Heart right ventricle (tissue), 16 donors: ENCODE measurements around the gene THSD4. TPM values are rescaled to one million over a fixed set of nuclear protein-coding genes. Genes with fewer than 3 reads are reported as not detected.

ENCODE experiments used
- ATAC-seq, 8 donors: fragments of 200-7000 bp; cut with Tn5 transposase; one replicate each; pipeline ENCODE4 v1.9.1; 2020; ENCODE audit warnings: mild to moderate bottlenecking in 8 of 8, moderate library complexity in 8 of 8, moderate number of reproducible peaks in 1 of 8
- DNase-seq, 2 donors: peaks; one replicate each; pipeline ENCODE4 v3.0.0-alpha.2; 2020
- H3K27ac ChIP-seq, 10 donors: fragments of 200-600 bp; sonication (generic) in 2 of 10; one replicate each; pipeline versions ENCODE4 v1.5.0 to v1.8.0; 2020 to 2022; ENCODE audit warnings: mild to moderate bottlenecking in 3 of 10
- H3K27me3 ChIP-seq, 7 donors: fragments of 200-600 bp; one replicate each; pipeline ENCODE4 v1.8.0; 2021 to 2022; ENCODE audit warnings: mild to moderate bottlenecking in 2 of 7
- H3K36me3 ChIP-seq, 9 donors: fragments of 200-600 bp; sonication (generic) in 1 of 9; one replicate each; pipeline versions ENCODE4 v1.5.0 to v1.8.0; 2020 to 2022; ENCODE audit warnings: mild to moderate bottlenecking in 2 of 9
- H3K4me1 ChIP-seq, 9 donors: fragments of 200-600 bp; sonication (generic) in 1 of 9; one replicate each; pipeline versions ENCODE4 v1.5.0 to v1.8.0; 2020 to 2022; ENCODE audit warnings: mild to moderate bottlenecking in 4 of 9
- H3K4me3 ChIP-seq, 10 donors: fragments of 200-600 bp; sonication (generic) in 2 of 10; one replicate each; pipeline versions ENCODE4 v1.5.0 to v1.8.0; 2020 to 2022; ENCODE audit warnings: mild to moderate bottlenecking in 7 of 10, moderate library complexity in 2 of 10
- H3K9me3 ChIP-seq, 11 donors: fragments of 200-600 bp in 10 of 11; sonication (generic) in 2 of 11; one replicate each; pipeline versions ENCODE4 v1.5.0 to v1.8.0; 2013 to 2022; ENCODE audit warnings: mild to moderate bottlenecking in 2 of 11, control low read depth in 1 of 11, moderate library complexity in 1 of 11
- WGBS, 2 donors: extraction: QIAGEN DNeasy Blood & Tissue Kit; methylation state at CpG; one replicate each; pipeline ENCODE4 v1.1.7; 2013; ENCODE audit warnings: inconsistent platforms in 1 of 2; 5-methylcytosine and 5-hydroxymethylcytosine counted together
- intact Hi-C, 10 donors: fragments of 100-400 bp; cut with DNase I; formaldehyde crosslinking; loops; one replicate each; pipeline versions ENCODE4 v1.11.1 to v1.14.2; 2022
- polyA plus RNA-seq, 2 donors: library from polyadenylated mRNA; stranded (reverse); fragments of 200-250 nt; gene quantifications; one replicate each; pipeline ENCODE4 v1.2.3, GENCODE V29; 2013
- total RNA-seq, 10 donors: library from RNA; stranded (reverse); fragmentation: NEBNext Ultra II Directional in 3 of 10; extraction: Animal tissue kit (Norgen Biotek cat#: 25700) in 3 of 10; gene quantifications; one replicate each; pipeline versions ENCODE4 v1.2.1 to v1.2.4, GENCODE V29; 2021 to 2023
- TF ChIP-seq, protein P1 (sequence below), 9 donors: fragments of 200-600 bp; sonication (generic) in 2 of 9; IDR thresholded peaks; one replicate each; pipeline versions ENCODE4 v1.5.0 to v1.8.0; 2021 to 2022; ENCODE audit warnings: antibody characterized with exemption in 9 of 9, mild to moderate bottlenecking in 5 of 9, moderate library complexity in 1 of 9
- donor health status: Arrhythmogenic right ventricular cardiomyopathy.
- donor health status: ischemic (EF 13 %, LVEDD 7.1; RV severe dilation, severe dysfunction).
- donor health status: healthy with polysubstance abuse.
- donor health status: DM: no; HTN: yes; CAD: no.
- donor health status: DM: no; HTN: no; CAD: no.
- donor health status: ischemic (EF 25% LVEDD 6.9; RV normal size, moderate dysfunction).
- donor health status: ischemic (EF 25% LVEDD 5.7; RV mildly dilated, moderate dysfunction).
- donor health status: healthy.
- donor health status: DM: yes; HTN: yes; CAD: no.
- donor health status: Ischemic cardiomyopathy.
- donor health status: ischemic (EF 35%, LVEDD 5.7; RV mildly dilated, moderate dysfunction).
- donor health status: nonischemic (EF 11% LVEDD 7.7; RV severe dilation, severe dysfunction).
- donor health status: DM: yes; HTN: yes; CAD: no.
- donor health status: PGD.
- donor health status: ischemic (EF 29% LVEDD 5.4; RV normal size, mild dysfunction).
- donor health status: nonischemic (EF 23%, LVEDD 6.1; RV moderate dilation, normal function).

THSD4 gene
- total and polyA plus RNA-seq, 12 donors, result 20.8 to 212 (median 139) TPM

DNA sequence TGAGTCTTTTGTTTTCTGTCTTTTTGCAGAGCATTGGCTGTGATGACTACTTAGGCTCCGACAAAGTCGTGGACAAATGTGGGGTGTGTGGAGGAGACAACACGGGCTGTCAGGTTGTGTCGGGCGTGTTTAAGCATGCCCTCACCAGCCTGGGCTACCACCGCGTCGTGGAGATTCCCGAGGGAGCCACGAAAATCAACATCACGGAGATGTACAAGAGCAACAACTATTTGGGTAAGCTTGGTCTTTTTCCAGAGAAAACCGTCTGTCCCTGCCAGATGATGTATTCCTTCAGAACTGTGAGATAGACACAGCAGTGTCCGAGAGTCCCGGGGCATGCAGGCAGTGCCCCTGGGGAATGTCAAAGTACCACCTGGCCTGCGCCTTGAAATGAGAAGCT is 545.2 kb downstream of the THSD4 start:
- no peak for ATAC-seq
- 57 to 64% methylated on average over 15 of the region's 15 CpGs for WGBS, 2 donors
- H3K27ac ChIP-seq, result peak overlapping the region in 3 of 10 donors; percentile 6 to 76 (median 6)

DNA sequence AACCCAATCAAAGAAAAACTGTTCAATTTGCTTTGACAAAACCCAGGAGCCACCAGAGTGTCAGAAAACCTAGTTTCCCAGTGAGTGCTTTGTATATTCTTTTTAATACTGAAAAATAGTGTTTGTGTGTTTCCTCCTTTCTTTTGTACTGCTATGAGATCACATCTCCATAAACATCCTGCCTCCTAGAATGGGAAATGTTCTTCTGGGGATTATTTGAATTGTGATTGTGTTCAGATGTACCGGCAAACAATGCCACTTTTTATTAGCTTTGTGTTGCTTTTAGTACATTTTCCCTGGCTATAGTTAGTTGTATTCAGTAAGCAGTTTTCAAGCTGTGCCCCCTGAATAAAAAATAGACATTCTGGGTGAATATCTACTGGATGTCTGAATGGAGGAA is 547.0 kb downstream of the THSD4 start:
- Histone ChIP-seq H3K9me3 (peaks cover 0 to 6% (median 0%) of the 10 kb centered on the region in 11 donors), H3K4me3 (no peak overlapping the region), H3K36me3 (no peaks in the 10 kb centered on the region), H3K4me1 (peaks cover 0 to 51% (median 10%) of the 10 kb centered on the region in 9 donors), H3K27ac (peak overlapping the region; percentile 24 to 76 (median 56)), H3K27me3 (no peaks in the 10 kb centered on the region)
- DNase-seq (no peak), ATAC-seq (peak in 4 of 8 donors; percentile 28 to 60 (median 48))
- 47 to 54% methylated on average over 1 of the region's 1 CpG for whole genome bisulfite sequencing, 2 donors
- intact Hi-C loops, result loop anchor here in 1 of 10 donors (5.0 kb wide), 1 partner anchor 50 kb away; no protein-coding TSS in a partner anchor
- TF ChIP-seq, protein P1, sequence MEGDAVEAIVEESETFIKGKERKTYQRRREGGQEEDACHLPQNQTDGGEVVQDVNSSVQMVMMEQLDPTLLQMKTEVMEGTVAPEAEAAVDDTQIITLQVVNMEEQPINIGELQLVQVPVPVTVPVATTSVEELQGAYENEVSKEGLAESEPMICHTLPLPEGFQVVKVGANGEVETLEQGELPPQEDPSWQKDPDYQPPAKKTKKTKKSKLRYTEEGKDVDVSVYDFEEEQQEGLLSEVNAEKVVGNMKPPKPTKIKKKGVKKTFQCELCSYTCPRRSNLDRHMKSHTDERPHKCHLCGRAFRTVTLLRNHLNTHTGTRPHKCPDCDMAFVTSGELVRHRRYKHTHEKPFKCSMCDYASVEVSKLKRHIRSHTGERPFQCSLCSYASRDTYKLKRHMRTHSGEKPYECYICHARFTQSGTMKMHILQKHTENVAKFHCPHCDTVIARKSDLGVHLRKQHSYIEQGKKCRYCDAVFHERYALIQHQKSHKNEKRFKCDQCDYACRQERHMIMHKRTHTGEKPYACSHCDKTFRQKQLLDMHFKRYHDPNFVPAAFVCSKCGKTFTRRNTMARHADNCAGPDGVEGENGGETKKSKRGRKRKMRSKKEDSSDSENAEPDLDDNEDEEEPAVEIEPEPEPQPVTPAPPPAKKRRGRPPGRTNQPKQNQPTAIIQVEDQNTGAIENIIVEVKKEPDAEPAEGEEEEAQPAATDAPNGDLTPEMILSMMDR (IDR thresholded peaks at IDR 0.05), result no peak

More for the DNA sequence above, 545.2 kb downstream of the THSD4 start:
- Histone ChIP-seq H3K4me3 (no peak overlapping the region), H3K36me3 (no peaks in the 10 kb centered on the region), H3K27me3 (no peaks in the 10 kb centered on the region), H3K4me1 (peaks cover 0 to 51% (median 10%) of the 10 kb centered on the region in 9 donors), H3K9me3 (peaks cover 0 to under 1% (median 0%) of the 10 kb centered on the region in 11 donors)
- TF ChIP-seq, protein P1 (IDR thresholded peaks at IDR 0.05), result no peak
- intact Hi-C loops, result loop anchor here in 1 of 10 donors (5.0 kb wide), 1 partner anchor 52 kb away; no protein-coding TSS in a partner anchor
- DNase-seq, result no peak

DNA sequence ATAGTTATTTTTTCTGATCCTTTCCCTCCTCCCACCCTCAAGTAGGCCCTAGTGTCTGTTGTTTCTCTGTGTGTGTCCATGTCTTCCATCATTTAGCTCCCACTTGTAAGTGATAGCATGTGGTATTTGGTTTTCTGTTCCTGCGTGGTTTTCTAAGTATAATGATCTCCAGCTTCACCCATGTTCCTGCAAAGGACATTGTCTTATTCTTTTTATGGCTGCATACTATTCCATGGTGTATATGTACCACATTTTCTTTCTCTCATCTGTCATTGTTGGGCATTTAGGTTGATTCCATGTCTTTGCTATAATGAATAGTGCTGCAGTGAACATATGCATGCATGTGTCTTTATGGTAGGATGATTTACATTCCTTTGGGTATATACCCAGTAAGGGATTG is 549.4 kb downstream of the THSD4 start:
- no peak for DNase-seq
- H3K27me3 ChIP-seq, result no peaks in the 10 kb centered on the region
- 42 to 70% methylated on average over 1 of the region's 1 CpG for WGBS, 2 donors

DNA sequence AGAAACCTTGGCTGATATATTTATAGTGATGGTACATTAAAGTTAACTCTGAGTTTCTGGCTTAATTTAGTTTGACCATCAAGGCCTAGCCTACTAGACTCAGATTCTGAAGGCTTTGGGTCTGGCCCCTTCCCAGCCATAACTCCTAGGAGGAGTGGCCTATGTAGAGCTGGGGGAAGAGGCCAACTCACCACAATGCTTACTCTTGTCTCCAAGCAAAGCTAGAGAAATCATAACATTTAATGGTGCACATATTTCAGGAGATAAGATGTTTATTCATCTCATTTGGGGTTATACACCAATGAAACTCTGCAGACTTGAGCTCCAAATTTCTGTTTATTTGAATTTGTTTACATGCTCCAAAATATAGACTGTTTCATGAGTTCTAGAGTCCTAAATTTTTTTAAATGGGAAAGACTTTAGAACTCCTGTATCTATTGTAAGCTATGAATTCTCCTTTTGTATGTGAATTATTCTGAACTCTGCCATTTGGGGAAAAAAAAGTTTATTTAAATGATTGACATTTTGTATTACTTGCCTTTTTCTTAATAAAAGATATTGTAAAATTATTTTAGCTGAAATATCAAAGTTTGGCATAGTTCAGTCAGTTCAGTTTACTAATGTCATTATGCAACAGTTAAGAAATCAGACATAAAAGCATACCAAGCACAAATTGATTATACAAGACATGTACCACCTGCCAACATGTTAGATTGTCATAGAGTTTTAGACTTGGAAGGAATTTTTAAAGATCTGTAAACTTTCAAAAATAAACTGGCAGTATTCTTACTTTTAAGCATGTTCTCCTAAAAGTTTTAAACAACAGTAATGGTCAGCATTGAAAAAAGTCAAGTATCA is 551.7 kb downstream of the THSD4 start:
- H3K27me3 ChIP-seq, result no peaks in the 10 kb centered on the region

More for the DNA sequence above, 549.4 kb downstream of the THSD4 start:
- TF ChIP-seq, protein P1 (IDR thresholded peaks at IDR 0.05), result no peak
- Histone ChIP-seq H3K36me3 (no peaks in the 10 kb centered on the region), H3K4me1 (peaks cover 0 to 40% (median 10%) of the 10 kb centered on the region in 9 donors), H3K9me3 (peaks cover 0 to 6% (median 0%) of the 10 kb centered on the region in 11 donors), H3K27ac (no peak overlapping the region), H3K4me3 (no peak overlapping the region)
- no peak for ATAC-seq
- intact Hi-C loops, result loop anchor here in 1 of 10 donors (5.0 kb wide), 1 partner anchor 48 kb away; no protein-coding TSS in a partner anchor

More for the DNA sequence above, 551.7 kb downstream of the THSD4 start:
- H3K4me3 ChIP-seq, result no peak overlapping the region
- ATAC-seq (no peak), DNase-seq (no peak)
- H3K36me3 ChIP-seq, result no peaks in the 10 kb centered on the region
- intact Hi-C loops, result no loop called here
- peaks cover 0 to 16% (median 0%) of the 10 kb centered on the region in 9 donors for H3K4me1 ChIP-seq
- H3K9me3 ChIP-seq, result peaks cover 0 to 6% (median 0%) of the 10 kb centered on the region in 11 donors
- TF ChIP-seq, protein P1 (IDR thresholded peaks at IDR 0.05), result no peak
- no peak overlapping the region for H3K27ac ChIP-seq
